Mesendoderm (in vitro differentiated cells): ENCODE data around the gene HEY2.
A peak's percentile ranks its signal among the peaks of the same experiment; 100 is the strongest.

Source experiments
- DNase-seq: peaks from one replicate; pipeline ENCODE4 v3.0.0; 2013
- H2AK5ac ChIP-seq: 2 replicates; pipeline ENCODE4 v1.6.1; 2013; ENCODE audit warnings: low read length, inconsistent platforms
- H2BK120ac ChIP-seq: 2 replicates; pipeline ENCODE4 v1.6.1; 2013; ENCODE audit warnings: low read depth, mild to moderate bottlenecking, low read length, moderate library complexity, mixed read lengths
- H2BK15ac ChIP-seq: replicated peaks from 2 replicates; pipeline ENCODE4 v1.6.1; 2013; ENCODE audit warnings: low read depth, mild to moderate bottlenecking, moderate library complexity
- H2BK5ac ChIP-seq: 2 replicates; pipeline ENCODE4 v1.6.1; 2013; ENCODE audit warnings: low read length, inconsistent platforms
- H3K18ac ChIP-seq: 2 replicates; pipeline ENCODE4 v1.6.1; 2013; ENCODE audit warnings: mild to moderate bottlenecking, low read length, mixed read lengths
- H3K23ac ChIP-seq: one replicate; pipeline ENCODE4 v1.6.1; 2013; ENCODE audit warnings: low read length
- H3K27ac ChIP-seq: 2 replicates; pipeline ENCODE4 v1.5.1; 2013; ENCODE audit warnings: low read depth, mild to moderate bottlenecking, inconsistent platforms, low read length, moderate library complexity
- H3K27me3 ChIP-seq: 2 replicates; pipeline ENCODE4 v1.6.1; 2013; ENCODE audit warnings: low read length, control low read depth, mild to moderate bottlenecking, inconsistent platforms; ENCODE audit not compliant: insufficient read depth, poor library complexity
- H3K36me3 ChIP-seq: 2 replicates; pipeline ENCODE4 v1.6.1; 2013; ENCODE audit warnings: low read length, inconsistent platforms; ENCODE audit not compliant: control insufficient read depth, insufficient read depth
- H3K4ac ChIP-seq: one replicate; pipeline ENCODE4 v1.6.1; 2013; ENCODE audit warnings: low read depth, mild to moderate bottlenecking, low read length, moderate library complexity
- H3K4me1 ChIP-seq: 2 replicates; pipeline ENCODE4 v1.6.1; 2013; ENCODE audit warnings: low read depth, low read length, inconsistent platforms; ENCODE audit not compliant: control insufficient read depth
- H3K4me2 ChIP-seq: 2 replicates; pipeline ENCODE4 v1.6.1; 2013; ENCODE audit warnings: low read length
- H3K4me3 ChIP-seq: 2 replicates; pipeline ENCODE4 v1.5.1; 2013; ENCODE audit warnings: mild to moderate bottlenecking, low read length
- H3K56ac ChIP-seq: one replicate; pipeline ENCODE4 v1.6.1; 2013; ENCODE audit warnings: low read length
- H3K79me1 ChIP-seq: 2 replicates; pipeline ENCODE4 v1.6.1; 2013; ENCODE audit warnings: low read length, inconsistent platforms
- H3K79me2 ChIP-seq: 2 replicates; pipeline ENCODE4 v1.6.1; 2013; ENCODE audit warnings: mild to moderate bottlenecking, low read length; ENCODE audit not compliant: control insufficient read depth, insufficient read depth
- H3K9ac ChIP-seq: 2 replicates; pipeline ENCODE4 v1.6.1; 2013; ENCODE audit warnings: low read length, inconsistent platforms
- H4K5ac ChIP-seq: one replicate; pipeline ENCODE4 v1.6.1; 2013; ENCODE audit warnings: low read length
- H4K8ac ChIP-seq: one replicate; pipeline ENCODE4 v1.6.1; 2013; ENCODE audit warnings: low read depth, mild to moderate bottlenecking, control low read depth, low read length, moderate library complexity
- WGBS: extraction: QIAGEN DNeasy Blood & Tissue Kit; methylation state at CpG from one replicate; pipeline ENCODE4 v1.1.7; 2013; ENCODE audit warnings: low lambda C conversion rate, missing lambda C conversion rate; ENCODE audit not compliant: insufficient coverage; ENCODE audit errors: extremely low coverage; 5-methylcytosine and 5-hydroxymethylcytosine counted together

HEY2 gene

DNA sequence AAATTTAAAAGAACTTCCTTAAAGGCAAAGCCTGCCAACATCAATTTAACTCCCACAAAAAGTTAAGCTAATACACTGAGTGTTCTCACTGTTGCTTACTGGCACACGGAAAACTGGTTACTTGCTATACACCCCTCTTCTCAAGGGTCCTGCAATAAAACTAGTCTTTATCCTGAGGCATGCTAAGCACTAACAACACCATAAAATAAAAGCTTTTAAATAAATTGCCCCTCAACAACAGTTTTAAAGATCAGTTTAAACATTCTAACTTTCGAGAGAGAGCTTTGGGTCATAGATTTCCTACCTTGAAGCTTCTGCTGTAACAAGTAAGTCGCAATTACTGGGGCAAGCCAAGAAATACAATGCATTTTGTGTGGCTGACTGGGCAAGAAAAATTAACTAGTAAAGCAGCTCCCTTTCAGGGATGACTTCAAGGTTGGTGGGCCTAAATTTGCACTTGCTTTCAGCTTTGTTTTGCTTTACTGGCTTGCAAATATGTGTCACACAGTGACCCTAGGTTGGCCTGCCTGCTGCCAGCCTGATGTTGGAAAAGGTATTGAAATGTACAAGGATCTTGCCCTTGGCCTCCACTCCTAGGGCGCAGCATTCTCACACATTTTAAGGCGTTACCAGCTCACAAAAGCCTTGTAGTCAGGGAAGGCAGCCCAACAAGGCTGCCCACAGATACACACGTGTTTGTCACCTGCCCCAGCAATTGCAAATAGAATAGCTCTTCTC lies 4.0 kb upstream of the HEY2 start:
- H3K27ac ChIP-seq: no peak overlapping the region
- no peak overlapping the region for H3K18ac ChIP-seq
- no peak overlapping the region for H2BK15ac ChIP-seq
- no peak overlapping the region for H4K5ac ChIP-seq
- H3K4ac ChIP-seq: no peak overlapping the region
- no peak overlapping the region for H3K4me3 ChIP-seq
- no CpG with 5 or more reads among the region's 6 CpGs for WGBS
- H3K56ac ChIP-seq: peak overlapping the region; percentile 38
- peak; percentile 61 for DNase-seq
- no peaks in the 10 kb centered on the region for H3K36me3 ChIP-seq
- no peak overlapping the region for H3K23ac ChIP-seq
- H3K9ac ChIP-seq: no peak overlapping the region
- no peaks in the 10 kb centered on the region for H3K27me3 ChIP-seq
- H3K4me1 ChIP-seq: peaks cover 5% of the 10 kb centered on the region
- no peak overlapping the region for H2BK5ac ChIP-seq
- H2BK120ac ChIP-seq: no peak overlapping the region
- H4K8ac ChIP-seq: no peak overlapping the region
- H2AK5ac ChIP-seq: no peak overlapping the region
- no peak overlapping the region for H3K4me2 ChIP-seq
- H3K79me2 ChIP-seq: peaks cover 2% of the 10 kb centered on the region
- no peaks in the 10 kb centered on the region for H3K79me1 ChIP-seq

DNA sequence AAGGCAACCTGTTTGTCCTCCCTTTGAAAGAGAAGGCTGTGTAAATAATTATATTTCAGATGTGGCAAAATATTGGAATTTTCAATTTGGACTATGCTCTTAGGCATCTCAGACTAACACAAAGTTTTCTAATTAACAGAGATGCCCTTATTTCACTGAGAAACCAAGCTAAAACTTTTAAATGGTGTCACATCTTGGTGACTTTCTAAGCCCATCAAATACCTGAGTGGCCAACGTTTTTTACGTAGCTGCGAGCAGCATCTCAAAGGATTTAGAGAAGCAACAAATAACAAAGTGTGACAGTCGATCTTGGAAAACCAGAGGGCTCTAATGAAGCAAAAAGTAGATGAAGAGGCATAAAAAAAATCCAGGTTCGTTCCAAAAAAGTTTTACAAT lies 3.4 kb upstream of the HEY2 start:
- H3K4me3 ChIP-seq: no peak overlapping the region
- H3K79me1 ChIP-seq: no peaks in the 10 kb centered on the region
- H2AK5ac ChIP-seq: no peak overlapping the region
- no peaks in the 10 kb centered on the region for H3K27me3 ChIP-seq
- H2BK120ac ChIP-seq: no peak overlapping the region
- no peak overlapping the region for H2BK5ac ChIP-seq
- no CpG with 5 or more reads among the region's 5 CpGs for WGBS
- no peak overlapping the region for H4K5ac ChIP-seq
- no peak overlapping the region for H3K27ac ChIP-seq
- peak overlapping the region; percentile 76 for H3K18ac ChIP-seq
- H3K36me3 ChIP-seq: no peaks in the 10 kb centered on the region
- H3K4me2 ChIP-seq: peak overlapping the region; percentile 82
- peak; percentile 16 for DNase-seq
- H3K4me1 ChIP-seq: peaks cover 5% of the 10 kb centered on the region
- no peak overlapping the region for H2BK15ac ChIP-seq
- no peak overlapping the region for H3K23ac ChIP-seq
- peak overlapping the region; percentile 67 for H3K9ac ChIP-seq
- no peak overlapping the region for H3K4ac ChIP-seq
- H3K56ac ChIP-seq: peak overlapping the region; percentile 87
- peaks cover 2% of the 10 kb centered on the region for H3K79me2 ChIP-seq
- H4K8ac ChIP-seq: no peak overlapping the region

DNA sequence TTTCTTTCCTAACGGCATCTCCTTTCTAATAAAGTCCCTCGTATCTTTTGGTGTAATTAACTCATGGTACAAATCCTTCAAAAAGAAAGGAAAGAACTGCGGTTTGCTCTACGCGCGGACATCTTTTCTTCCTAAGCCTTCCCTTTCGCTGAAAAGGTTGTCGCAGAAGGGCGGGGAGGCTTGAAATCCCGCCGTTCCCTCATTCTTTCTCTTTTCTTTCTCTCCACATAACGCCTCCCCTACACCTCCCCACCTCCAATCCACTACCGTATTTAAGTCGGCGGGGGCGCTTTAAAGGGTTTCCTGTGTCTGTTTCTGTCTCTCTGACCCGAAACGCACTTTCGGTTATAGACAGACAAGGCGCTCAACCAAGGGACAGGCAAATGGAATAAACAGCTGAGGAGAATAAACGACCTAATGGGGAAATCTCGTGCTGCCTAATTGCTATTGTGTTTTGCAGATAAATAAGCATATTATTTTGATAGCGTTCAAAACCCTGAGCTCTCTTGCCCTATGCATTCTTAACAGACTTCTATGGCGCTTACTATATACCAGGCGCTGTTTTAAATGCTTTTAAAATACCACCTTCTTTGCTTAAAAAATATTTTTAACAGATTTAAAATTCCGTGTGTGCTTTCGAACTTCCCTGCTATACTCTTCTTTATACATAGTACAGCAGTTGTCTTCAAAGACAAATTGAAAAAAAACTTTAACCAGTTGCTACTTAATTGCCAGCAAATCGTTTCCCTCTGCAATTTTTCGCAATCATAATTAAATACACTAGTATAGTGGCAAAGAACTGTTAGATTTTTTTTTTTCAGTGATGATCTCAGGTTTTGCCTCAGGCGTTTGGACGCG lies 2.5 kb upstream of the HEY2 start:
- Histone ChIP-seq H4K5ac (no peak overlapping the region), H2BK15ac (peak overlapping the region; percentile 94), H3K36me3 (no peaks in the 10 kb centered on the region), H3K79me2 (peaks cover 2% of the 10 kb centered on the region), H3K9ac (peak overlapping the region; percentile 67), H3K56ac (peak overlapping the region; percentile 89), H2AK5ac (no peak overlapping the region), H3K4ac (peak overlapping the region; percentile 22), H3K4me3 (peak overlapping the region; percentile 19), H3K18ac (peak overlapping the region; percentile 76), H3K27me3 (no peaks in the 10 kb centered on the region), H3K79me1 (no peaks in the 10 kb centered on the region), H2BK120ac (peak overlapping the region; percentile 62), H3K23ac (no peak overlapping the region), H3K4me1 (peaks cover 5% of the 10 kb centered on the region), H3K4me2 (peak overlapping the region; percentile 82), H4K8ac (no peak overlapping the region), H3K27ac (peak overlapping the region; percentile 37), H2BK5ac (no peak overlapping the region)
- WGBS: no CpG with 5 or more reads among the region's 32 CpGs
- peak; percentile 97 for DNase-seq

DNA sequence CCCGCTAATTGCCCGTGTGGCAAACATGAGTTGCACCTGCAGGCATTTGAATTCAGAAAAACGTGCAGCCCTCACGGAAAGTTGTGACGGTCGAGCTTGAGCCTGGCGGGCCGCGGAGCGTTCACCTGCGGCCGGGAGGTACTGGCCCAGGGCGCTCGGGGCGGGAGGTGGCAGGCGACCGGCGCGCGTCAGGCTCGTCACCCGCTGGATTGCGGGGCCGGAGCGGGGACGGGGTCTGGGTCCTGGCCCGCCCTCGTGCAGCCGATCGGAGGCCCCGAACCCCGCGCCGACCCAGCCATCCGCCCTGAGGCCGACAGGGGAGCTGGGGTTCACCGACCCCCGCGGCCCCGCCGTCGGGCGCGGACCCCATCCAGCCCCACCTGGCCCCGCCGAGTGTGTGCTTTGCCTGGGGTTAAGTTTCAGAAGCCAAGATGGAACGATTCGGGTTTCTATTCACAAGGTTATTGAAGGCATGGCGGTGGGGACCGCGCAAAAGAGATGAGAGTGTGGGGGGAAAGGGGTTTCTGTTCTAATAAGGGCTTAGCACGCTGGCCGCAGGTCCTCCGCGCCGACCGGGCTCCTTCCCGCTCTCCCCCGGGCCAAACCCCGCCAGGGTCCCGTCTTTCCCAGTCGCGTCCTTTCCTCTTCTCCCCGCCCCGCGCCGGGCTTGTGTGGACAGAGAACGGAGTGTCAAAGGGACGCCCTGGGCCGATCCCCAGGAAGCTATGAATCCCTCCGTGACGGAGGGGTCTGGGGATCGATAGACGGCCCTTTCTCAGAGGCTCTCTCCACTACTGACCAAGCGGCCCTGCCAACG lies 1.6 kb upstream of the HEY2 start:
- Histone ChIP-seq H2BK15ac (no peak overlapping the region), H3K18ac (peak overlapping the region; percentile 44), H2AK5ac (no peak overlapping the region), H3K9ac (peak overlapping the region; percentile 77), H3K4me2 (peak overlapping the region; percentile 61), H4K5ac (no peak overlapping the region), H2BK120ac (peak overlapping the region; percentile 37), H3K4me3 (peak overlapping the region; percentile 63), H3K27ac (no peak overlapping the region), H3K23ac (no peak overlapping the region), H3K4me1 (peaks cover 5% of the 10 kb centered on the region), H3K4ac (peak overlapping the region; percentile 22), H3K79me1 (no peaks in the 10 kb centered on the region), H3K79me2 (peaks cover 2% of the 10 kb centered on the region), H2BK5ac (no peak overlapping the region), H3K36me3 (no peaks in the 10 kb centered on the region), H3K56ac (peak overlapping the region; percentile 89), H3K27me3 (no peaks in the 10 kb centered on the region), H4K8ac (peak overlapping the region; percentile 2)
- WGBS: no CpG with 5 or more reads among the region's 76 CpGs
- DNase-seq: peak; percentile 77

DNA sequence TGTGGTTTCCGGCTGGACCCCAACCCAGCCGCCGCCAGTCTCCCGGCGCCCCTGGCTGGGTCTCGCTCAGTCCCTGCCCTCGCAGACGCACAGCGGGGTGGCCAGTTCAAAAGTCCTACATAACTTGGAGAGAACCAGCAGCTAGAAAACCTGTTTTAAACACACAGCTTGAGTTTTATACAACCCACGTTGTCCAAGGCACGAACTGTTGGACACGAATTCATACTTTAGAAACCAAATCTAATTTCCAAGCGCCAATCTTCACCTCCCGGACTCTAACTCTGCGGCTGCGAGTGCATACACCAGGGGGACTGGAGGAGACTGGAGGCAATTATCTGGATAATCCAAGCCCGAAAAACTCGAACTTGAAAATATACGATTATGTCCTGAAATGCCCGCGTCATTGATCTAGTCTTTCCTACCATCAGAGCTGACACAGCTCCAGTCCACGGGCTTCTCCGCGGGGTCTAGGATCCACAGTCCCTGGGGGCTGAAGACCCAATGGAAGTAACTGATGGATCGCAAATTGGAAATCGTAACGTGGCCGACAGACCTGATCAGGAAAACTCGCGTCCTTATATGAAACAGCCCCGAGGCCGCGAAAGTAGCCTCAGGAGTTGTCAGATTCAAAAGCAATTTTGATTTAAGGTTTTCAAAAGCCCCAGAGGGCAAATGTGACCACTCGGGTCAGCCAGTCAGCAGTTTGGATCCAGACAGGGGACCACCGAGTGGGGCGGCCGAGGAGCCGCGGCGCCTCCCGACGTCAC lies 843 bp upstream of the HEY2 start:
- no peak overlapping the region for H4K5ac ChIP-seq
- peak overlapping the region; percentile 61 for H3K4me2 ChIP-seq
- no peak overlapping the region for H2BK15ac ChIP-seq
- no peaks in the 10 kb centered on the region for H3K79me1 ChIP-seq
- H4K8ac ChIP-seq: no peak overlapping the region
- peak overlapping the region; percentile 63 for H3K4me3 ChIP-seq
- no peak overlapping the region for H3K27ac ChIP-seq
- H2BK5ac ChIP-seq: no peak overlapping the region
- H3K18ac ChIP-seq: peak overlapping the region; percentile 44
- H3K23ac ChIP-seq: no peak overlapping the region
- WGBS: no CpG with 5 or more reads among the region's 42 CpGs
- peaks cover 2% of the 10 kb centered on the region for H3K79me2 ChIP-seq
- no peaks in the 10 kb centered on the region for H3K36me3 ChIP-seq
- H3K4me1 ChIP-seq: peaks cover 5% of the 10 kb centered on the region
- H3K4ac ChIP-seq: peak overlapping the region; percentile 40
- no peak overlapping the region for H2AK5ac ChIP-seq
- H2BK120ac ChIP-seq: no peak overlapping the region
- DNase-seq: peak; percentile 67
- H3K56ac ChIP-seq: peak overlapping the region; percentile 89
- H3K27me3 ChIP-seq: no peaks in the 10 kb centered on the region
- H3K9ac ChIP-seq: peak overlapping the region; percentile 77
